K562 (cell line): ENCODE measurements around the gene RFC2. TPM values are rescaled to one million over a fixed set of nuclear protein-coding genes. Genes with fewer than 3 reads are reported as not detected.

Experiments used
- ATAC-seq: fragments of 200-7000 bp; cut with Tn5 transposase; 3 replicates; pipeline ENCODE4 v1.9.1; 2020; ENCODE audit warnings: moderate library complexity
- BruUV-seq: library from RNA; stranded (reverse); fragments of 400-500 nt; replicated peaks from 2 replicates; lab custom pipeline; 2021; lab: Mats Ljungman, UMichigan
- CTCF ChIA-PET: fragments of 300-600 bp; formaldehyde crosslinking; extraction: SDS; loops from one replicate; lab custom pipeline; 2021; ENCODE audit warnings: low intra/inter-chr PET ratio; lab: Yijun Ruan, JAX
- POLR2A ChIA-PET: fragments of 300-600, 350-650 bp; sonication (Branson Sonifier 250); formaldehyde crosslinking; extraction: SDS; loops from one replicate; lab custom pipeline; 2021; ENCODE audit warnings: antibody characterized with exemption, inconsistent platforms; lab: Yijun Ruan, JAX
- DNase-seq, 4 experiments: peaks; one replicate each; pipeline versions ENCODE4 v3.0.0 to v3.0.0-alpha.2; 2011 to 2018; ENCODE audit warnings: low spot score in 3 of 4, mixed read lengths in 3 of 4; ENCODE audit errors: extremely low read depth in 1 of 4
- FAIRE-seq: peaks from 2 replicates; lab custom pipeline; 2011; peaks lifted over from hg19 to GRCh38; lab: Jason Lieb, UNC
- H2AFZ ChIP-seq: 2 replicates; pipeline ENCODE4 v1.6.0; 2011; ENCODE audit warnings: low read depth, low read length, control low read depth, inconsistent platforms
- H3K27ac ChIP-seq: fragments of 200-600 bp; 3 replicates; pipeline ENCODE4 v1.8.0; 2011; ENCODE audit warnings: low read depth, mild to moderate bottlenecking, control low read depth, inconsistent platforms, low read length, moderate library complexity, mixed read lengths; ENCODE audit errors: extremely low read depth
- H3K27me3 ChIP-seq, 2 experiments: fragments of 300-600 bp in 1 of 2; 2 replicates in 1 of 2; 3 replicates in 1 of 2; pipeline versions ENCODE4 v1.6.0 to v1.8.0; 2011; ENCODE audit warnings: inconsistent platforms in 2 of 2, low read length in 2 of 2, mild to moderate bottlenecking in 1 of 2, mixed read lengths in 1 of 2, moderate library complexity in 1 of 2; ENCODE audit not compliant: control insufficient read depth in 2 of 2, insufficient read depth in 2 of 2
- H3K36me3 ChIP-seq: fragments of 300-600 bp; 3 replicates; pipeline ENCODE4 v1.8.0; 2011; ENCODE audit warnings: mild to moderate bottlenecking, low read length, inconsistent platforms; ENCODE audit not compliant: control insufficient read depth, insufficient read depth
- H3K4me1 ChIP-seq, 2 experiments: fragments of 200-600 bp in 1 of 2; replicated peaks in 1 of 2; 2 replicates in 1 of 2; 3 replicates in 1 of 2; pipeline versions ENCODE4 v1.5.1 to v1.8.0; 2011; ENCODE audit warnings: inconsistent platforms in 2 of 2, low read length in 2 of 2, mild to moderate bottlenecking in 1 of 2, mixed read lengths in 1 of 2, moderate library complexity in 1 of 2; ENCODE audit not compliant: control insufficient read depth in 2 of 2, insufficient read depth in 2 of 2
- H3K4me2 ChIP-seq: 2 replicates; pipeline ENCODE4 v1.6.1; 2011; ENCODE audit warnings: low read length, control low read depth, inconsistent platforms, mixed read lengths; ENCODE audit not compliant: insufficient read depth
- H3K4me3 ChIP-seq: fragments of 200-600 bp; sonication (generic), shearing (Covaris generic); 2 replicates; pipeline ENCODE4 v1.5.1; 2016; ENCODE audit warnings: control low read depth, inconsistent platforms
- H3K79me2 ChIP-seq: fragments of 200-600 bp; 3 replicates; pipeline ENCODE4 v1.8.0; 2011; ENCODE audit warnings: low read length, inconsistent platforms; ENCODE audit not compliant: control insufficient read depth, insufficient read depth
- H3K9ac ChIP-seq, 2 experiments: 2 replicates each; pipeline versions ENCODE4 v1.6.0 to v1.6.1; 2011; ENCODE audit warnings: low read depth in 2 of 2, low read length in 2 of 2, control low read depth in 1 of 2, inconsistent platforms in 1 of 2, mild to moderate bottlenecking in 1 of 2, mixed read lengths in 1 of 2; ENCODE audit not compliant: insufficient read depth in 1 of 2
- H3K9me1 ChIP-seq: one replicate; pipeline ENCODE4 v1.6.0; 2011; ENCODE audit warnings: inconsistent platforms, mild to moderate bottlenecking, low read length, moderate library complexity; ENCODE audit not compliant: control insufficient read depth, insufficient read depth
- H3K9me3 ChIP-seq: replicated peaks from 2 replicates; pipeline ENCODE4 v1.5.1; 2011; ENCODE audit warnings: low read depth, low read length, inconsistent platforms; ENCODE audit not compliant: control insufficient read depth, insufficient read depth
- H4K20me1 ChIP-seq: replicated peaks from 2 replicates; pipeline ENCODE4 v1.6.1; 2011; ENCODE audit warnings: low read length, inconsistent platforms, mixed read lengths; ENCODE audit not compliant: control insufficient read depth, insufficient read depth
- GTF2E2 ChIP-seq: fragments of 200-800 bp; sonication (Bioruptor generic); IDR thresholded peaks from 2 replicates; pipeline ENCODE4 v1.6.1; 2016; ENCODE audit warnings: missing genetic modification characterization, missing compliant biosample characterization
- HOXB6 ChIP-seq: fragments of 250-450 bp; sonication (Bioruptor Pico); IDR thresholded peaks from 2 replicates; pipeline ENCODE4 v1.5.1; 2022; ENCODE audit warnings: mild to moderate bottlenecking, borderline replicate concordance
- NFIC ChIP-seq: fragments of 450-650 bp; IDR thresholded peaks from 2 replicates; pipeline ENCODE4 v1.6.1; 2017; ENCODE audit warnings: mild to moderate bottlenecking, inconsistent platforms
- PREB ChIP-seq: sonication (generic); formaldehyde crosslinking; IDR thresholded peaks from 2 replicates; pipeline ENCODE4 v1.8.1; 2023; ENCODE audit warnings: mild to moderate bottlenecking, missing genetic modification reagents
- SUPT5H ChIP-seq: fragments of 450-650 bp; IDR thresholded peaks from 2 replicates; pipeline ENCODE4 v1.6.1; 2016
- TCFL5 ChIP-seq: fragments of 250-450 bp; sonication (Bioruptor Pico); conservative IDR thresholded peaks from 2 replicates; pipeline ENCODE4 v1.6.1; 2021; ENCODE audit warnings: mild to moderate bottlenecking, moderate library complexity, matching md5 sums
- TSHZ1 ChIP-seq: fragments of 250-450 bp; sonication (Bioruptor Pico); IDR thresholded peaks from 2 replicates; pipeline ENCODE4 v1.4.0; 2020; ENCODE audit warnings: mild to moderate bottlenecking, moderate library complexity
- ZNF79 ChIP-seq: fragments of 250-450 bp; sonication (Bioruptor Pico); IDR thresholded peaks from 2 replicates; pipeline ENCODE4 v1.4.0; 2020; ENCODE audit warnings: low read depth, mild to moderate bottlenecking, moderate library complexity
- WGBS: fragments of 100-300 bp; shearing (Covaris generic); methylation state at CpG from one replicate; pipeline ENCODE4 v1.1.6; 2016; ENCODE audit warnings: low coverage, mixed read lengths; ENCODE audit not compliant: insufficient coverage; ENCODE audit errors: missing lambda C conversion rate; 5-methylcytosine and 5-hydroxymethylcytosine counted together
- in situ Hi-C: fragments of 300-500 bp; cut with MboI; formaldehyde crosslinking; loops from 4 replicates; pipeline ENCODE4 v1.15.0; 2018; ENCODE audit warnings: inconsistent platforms, mixed read lengths
- intact Hi-C: fragments of 100-400 bp; cut with micrococcal nuclease; formaldehyde crosslinking; loops from 2 replicates; pipeline ENCODE4 v1.14.2; 2022
- polyA plus RNA-seq, 8 experiments: library from polyadenylated mRNA; depleted of rRNA in 4 of 8; stranded (reverse) in 5 of 8; unstranded in 3 of 8; fragments of >200 nt; fragmentation: Nextera tagmentation in 2 of 8; fragmentation: Illumina TruSeq in 1 of 8; extraction: Ambion mirVana in 2 of 8; extraction: Trizol in 1 of 8; gene quantifications; 2 replicates each; pipeline versions ENCODE4 v1.2.1 to v1.2.3, GENCODE V29; 2011 to 2014; ENCODE audit warnings: inconsistent platforms in 1 of 8, missing spikeins in 1 of 8
- total RNA-seq, 7 experiments: library from RNA; depleted of rRNA in 6 of 7; stranded (reverse); fragments of >200 nt in 6 of 7; fragmentation: Illumina TruSeq in 2 of 7; extraction: Trizol in 2 of 7; gene quantifications; 2 replicates each; pipeline versions ENCODE4 v1.2.1 to v1.2.3, GENCODE V29; 2011 to 2021; ENCODE audit warnings: low replicate concordance in 1 of 7

Gene RFC2
- total and polyA plus RNA-seq, 9 of the 15 experiments (the other 6 are each of a cell fraction or from before 2014, with no cell fraction given): 32.5 to 161 (median 102) TPM

GRCh38 chr7:74253331-74253730, 868 bp downstream of the RFC2 start:
- Histone ChIP-seq H3K9ac (peak overlapping the region; percentile 90 to 99), H3K27ac (peak overlapping the region; percentile 93; the same call in 2 of the 3 replicates), H3K4me2 (peak overlapping the region; percentile 90), H3K9me1 (no peaks in the 10 kb centered on the region), H3K4me1 (peaks cover 9 to 24% of the 10 kb centered on the region in 2 experiments; a peak in 3 of 5 replicates), H2AFZ (no peak overlapping the region), H4K20me1 (no peaks in the 10 kb centered on the region; the same call in 1 of the 2 replicates), H3K4me3 (peak overlapping the region; percentile 98), H3K79me2 (peaks cover 40% of the 10 kb centered on the region), H3K36me3 (peaks cover 40% of the 10 kb centered on the region), H3K27me3 (no peaks in the 10 kb centered on the region), H3K9me3 (no peaks in the 10 kb centered on the region)
- CTCF ChIA-PET: no interaction called here
- DNase-seq (no peak), FAIRE-seq (peak; percentile 6), ATAC-seq (0 out of 3 replicates have a peak, but pooled peaks have one; percentile 2)
- POLR2A ChIA-PET: no interaction called here
- no TSS peak for BruUV-seq
- WGBS: 69% methylated on average over 7 of the region's 7 CpGs
- TF ChIP-seq HOXB6 (CRISPR knock-in tag): no peak
- 0 out of 2 replicates have a peak, but pooled peaks have one; percentile 1 for TF ChIP-seq GTF2E2 (tag)
- intact Hi-C loops (loop anchor here (10.0 kb wide), 1 partner anchor 61 kb away; no protein-coding TSS in a partner anchor), in situ Hi-C loops (no loop called here)

GRCh38 chr7:74252893-74253292, 1.3 kb downstream of the RFC2 start:
- intact Hi-C loops: loop anchor here (10.0 kb wide), 1 partner anchor 62 kb away; no protein-coding TSS in a partner anchor
- no peak for ATAC-seq
- TF ChIP-seq PREB (CRISPR knock-in tag): no peak
- TF ChIP-seq TCFL5 (CRISPR knock-in tag): no peak
- no peak for TF ChIP-seq ZNF79 (CRISPR knock-in tag)
- no peak for TF ChIP-seq TSHZ1
- 0 out of 2 replicates have a peak, but pooled peaks have one; percentile 16 for TF ChIP-seq SUPT5H
- peak; percentile 17; the same call in 1 of the 2 replicates for TF ChIP-seq NFIC

More at GRCh38 chr7:74252893-74253292, 1.3 kb downstream of the RFC2 start:
- Histone ChIP-seq H3K36me3 (peaks cover 45% of the 10 kb centered on the region), H3K79me2 (peaks cover 42% of the 10 kb centered on the region), H3K27ac (no peak overlapping the region), H3K4me2 (peak overlapping the region; percentile 90), H3K9ac (peak overlapping the region; percentile 90 to 99), H4K20me1 (no peaks in the 10 kb centered on the region; the same call in 1 of the 2 replicates), H3K27me3 (no peaks in the 10 kb centered on the region), H3K4me3 (peak overlapping the region; percentile 98; the same call in 1 of the 2 replicates), H3K4me1 (peaks cover 9 to 24% of the 10 kb centered on the region in 2 experiments; a peak in 3 of 5 replicates), H3K9me1 (no peaks in the 10 kb centered on the region), H2AFZ (no peak overlapping the region), H3K9me3 (no peaks in the 10 kb centered on the region)
- FAIRE-seq: no peak
- CTCF ChIA-PET: no interaction called here
- WGBS: 82% methylated on average over 4 of the region's 5 CpGs
- peak in 1 of 4 experiments; percentile 14 for DNase-seq
- in situ Hi-C loops: no loop called here
- POLR2A ChIA-PET: no interaction called here
- no TSS peak for BruUV-seq
